ENCODE results near the gene RPS6KA5. TPM values are rescaled to one million over a fixed set of nuclear protein-coding genes. Genes with fewer than 3 reads are reported as not detected.
"Not testable (repeated sequence)": the region's sequence is repeated elsewhere in the genome, so short reads cannot be mapped to it uniquely, and the experiment has no call there.

The RPS6KA5 gene
- total RNA-seq, 1 donor from 2014 or later = 12.8 TPM

DNA sequence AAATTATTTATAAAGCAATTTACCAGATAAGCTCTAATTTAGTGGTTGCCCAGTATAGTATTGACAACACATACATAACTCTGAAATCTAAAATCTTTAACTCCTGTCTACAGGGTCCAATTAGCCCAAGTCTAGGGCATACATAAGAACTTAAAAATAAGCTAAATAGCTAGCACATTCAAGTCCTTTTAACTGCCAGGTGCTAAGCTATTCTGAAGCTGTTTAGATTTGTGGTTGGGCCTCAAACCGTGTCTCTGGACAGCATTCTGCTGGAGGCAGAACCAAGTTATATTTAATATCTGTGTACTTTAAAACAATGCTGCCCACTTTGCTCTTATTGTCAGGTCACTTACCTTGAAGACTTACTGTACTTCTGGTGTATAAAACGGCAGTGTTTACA, 19.0 kb downstream of the RPS6KA5 start:
- Mint-ChIP-seq H3K9me3 (no peaks in the 10 kb centered on the region), H3K4me1 (no peaks in the 10 kb centered on the region), H3K27me3 (ENCODE audit: low read depth) (no peaks in the 10 kb centered on the region), H3K27ac (no peak overlapping the region), H3K4me3 (no peak overlapping the region), H3K36me3 (no peaks in the 10 kb centered on the region)
- no peak for TF ChIP-seq CTCF (IDR thresholded peaks at IDR 0.05; ENCODE audit: unreplicated experiment)
- DNase-seq (ENCODE audit: low spot score in 2 of 2, unreplicated experiment in 2 of 2) = no peak

GRCh38 chr14:91040545-91040944, 19.9 kb downstream of the RPS6KA5 start:
- DNase-seq (ENCODE audit: low spot score in 2 of 2, unreplicated experiment in 2 of 2) = no peak
- H3K36me3 Mint-ChIP-seq = no peaks in the 10 kb centered on the region
- H3K27me3 Mint-ChIP-seq (ENCODE audit: low read depth) = no peaks in the 10 kb centered on the region
- no peaks in the 10 kb centered on the region for H3K4me1 Mint-ChIP-seq
- no peaks in the 10 kb centered on the region for H3K9me3 Mint-ChIP-seq
- TF ChIP-seq CTCF (IDR thresholded peaks at IDR 0.05; ENCODE audit: unreplicated experiment) = no peak
- no peak overlapping the region for H3K27ac Mint-ChIP-seq
- no peak overlapping the region for H3K4me3 Mint-ChIP-seq

- no peaks in the 10 kb centered on the region for H3K36me3 Mint-ChIP-seq
- no peak for DNase-seq (ENCODE audit: low spot score in 2 of 2, unreplicated experiment in 2 of 2)
- no peaks in the 10 kb centered on the region for H3K27me3 Mint-ChIP-seq (ENCODE audit: low read depth)
- TF ChIP-seq CTCF (IDR thresholded peaks at IDR 0.05; ENCODE audit: unreplicated experiment) = no peak
- H3K27ac Mint-ChIP-seq = no peak overlapping the region
- no peak overlapping the region for H3K4me3 Mint-ChIP-seq
- H3K4me1 Mint-ChIP-seq = peaks cover 3% of the 10 kb centered on the region
- H3K9me3 Mint-ChIP-seq = no peaks in the 10 kb centered on the region
These were observed 22.0 kb downstream of the RPS6KA5 start for GRCh38 chr14:91038439-91038838.

DNA sequence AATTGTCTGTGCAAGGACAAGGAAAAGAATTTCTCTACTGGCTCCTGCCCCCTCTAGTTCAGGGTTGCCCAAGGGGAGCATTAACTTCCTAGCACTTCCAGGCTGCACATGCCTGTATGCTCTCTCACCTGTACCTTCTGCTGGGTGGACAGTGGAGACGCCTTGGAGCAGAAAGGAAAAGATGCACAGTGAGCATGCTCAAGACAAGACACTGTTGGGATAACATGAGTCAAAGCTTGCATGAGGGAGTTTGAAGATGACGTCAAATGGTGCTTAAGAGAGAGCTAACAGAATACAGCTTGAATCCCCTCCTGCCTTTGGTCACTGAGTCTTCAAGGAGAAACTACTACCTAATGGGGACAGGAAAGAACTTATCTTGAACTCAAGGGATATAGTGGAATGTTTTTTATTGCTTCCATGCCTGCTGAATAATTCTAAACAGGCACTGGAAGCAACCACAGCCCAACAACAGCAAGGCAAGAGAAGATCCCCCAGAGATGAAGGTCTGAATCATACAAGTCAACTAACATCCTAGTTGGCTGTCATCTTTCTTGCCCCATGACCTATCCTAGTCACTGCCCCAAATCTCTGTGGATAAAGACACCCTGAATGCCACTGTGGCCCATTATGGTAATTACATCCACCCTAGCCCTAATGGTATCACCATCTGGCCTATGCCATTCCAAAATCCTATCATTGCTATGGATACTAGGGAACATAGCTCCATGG, 23.5 kb downstream of the RPS6KA5 start:
- Mint-ChIP-seq H3K4me3 (no peak overlapping the region), H3K27ac (no peak overlapping the region), H3K9me3 (no peaks in the 10 kb centered on the region), H3K4me1 (peaks cover 3% of the 10 kb centered on the region), H3K36me3 (no peaks in the 10 kb centered on the region), H3K27me3 (ENCODE audit: low read depth) (no peaks in the 10 kb centered on the region)
- no peak for DNase-seq (ENCODE audit: low spot score in 2 of 2, unreplicated experiment in 2 of 2)
- no peak for TF ChIP-seq CTCF (IDR thresholded peaks at IDR 0.05; ENCODE audit: unreplicated experiment)

- Mint-ChIP-seq H3K9me3 (no peaks in the 10 kb centered on the region), H3K27ac (no peak overlapping the region), H3K4me3 (no peak overlapping the region), H3K27me3 (ENCODE audit: low read depth) (no peaks in the 10 kb centered on the region), H3K4me1 (peaks cover 4% of the 10 kb centered on the region), H3K36me3 (no peaks in the 10 kb centered on the region)
- TF ChIP-seq CTCF (IDR thresholded peaks at IDR 0.05; ENCODE audit: unreplicated experiment) = no peak
- DNase-seq (ENCODE audit: low spot score in 2 of 2, unreplicated experiment in 2 of 2) = no peak
These were observed 24.6 kb downstream of the RPS6KA5 start for GRCh38 chr14:91035855-91036254.

GRCh38 chr14:91034379-91034778, 26.1 kb downstream of the RPS6KA5 start:
- H3K27me3 Mint-ChIP-seq (ENCODE audit: low read depth); H3K27ac Mint-ChIP-seq; H3K9me3 Mint-ChIP-seq; H3K4me3 Mint-ChIP-seq; DNase-seq (ENCODE audit: low spot score in 2 of 2, unreplicated experiment in 2 of 2); H3K36me3 Mint-ChIP-seq: not testable (repeated sequence)
- peaks cover 12% of the 10 kb centered on the region for H3K4me1 Mint-ChIP-seq
